Measurements from ENCODE around the gene UBL7.

UBL7 gene

GRCh38 chr15:74460871-74461846 is at the start of gene UBL7:
Gene UBL7 (minus strand): TSS chr15:74461160. CDS start chr15:74458867, 2,293 bp downstream.
- peaks cover 0 to 21% (median 8%) of the 10 kb centered on the region in 4 donors for H3K4me1 ChIP-seq
- no peaks in the 10 kb centered on the region for H3K9me3 ChIP-seq
- H3K27ac ChIP-seq, result peak within 1 kb of the TSS; percentile 78 to 83
- peak; percentile 97 to 98 for DNase-seq
- H3K27me3 ChIP-seq, result no peaks in the 10 kb centered on the region
- H3K4me3 ChIP-seq, result peak within 1 kb of the TSS; percentile 64 to 78
- H3K36me3 ChIP-seq, result peaks cover 3 to 27% (median 17%) of the 10 kb centered on the region in 3 donors
- no peak for TF ChIP-seq CTCF (IDR thresholded peaks at IDR 0.05)
- intact Hi-C loops (cut with DNase I; ENCODE audit: low total_unique reads), result loop anchor here (10.0 kb wide), 1 partner anchor 174 kb away; no protein-coding TSS in a partner anchor

- no peak for TF ChIP-seq CTCF (IDR thresholded peaks at IDR 0.05)
- Histone ChIP-seq H3K27me3 (no peaks in the 10 kb centered on the region), H3K9me3 (no peaks in the 10 kb centered on the region), H3K4me1 (no peaks in the 10 kb centered on the region), H3K4me3 (no peak overlapping the region), H3K36me3 (peaks cover 0 to 8% (median 0%) of the 10 kb centered on the region in 3 donors), H3K27ac (no peak overlapping the region)
- intact Hi-C loops (cut with DNase I; ENCODE audit: low total_unique reads), result no loop called here
- DNase-seq, result peak in 1 of 2 donors; percentile 12
Observed at GRCh38 chr15:74506515-74506840, 45.5 kb upstream of the UBL7 start.

- no peaks in the 10 kb centered on the region for H3K27me3 ChIP-seq
- TF ChIP-seq CTCF (IDR thresholded peaks at IDR 0.05), result no peak
- no peak overlapping the region for H3K4me3 ChIP-seq
- H3K4me1 ChIP-seq, result no peaks in the 10 kb centered on the region
- H3K27ac ChIP-seq, result no peak overlapping the region
- peaks cover 0 to 8% (median 0%) of the 10 kb centered on the region in 3 donors for H3K36me3 ChIP-seq
- peak in 1 of 2 donors; percentile 4 for DNase-seq
- intact Hi-C loops (cut with DNase I; ENCODE audit: low total_unique reads), result no loop called here
- no peaks in the 10 kb centered on the region for H3K9me3 ChIP-seq
Observed at GRCh38 chr15:74505837-74506514, 45.0 kb upstream of the UBL7 start.

GRCh38 chr15:74504836-74505235 is 43.9 kb upstream of the UBL7 start:
- Histone ChIP-seq H3K9me3 (no peaks in the 10 kb centered on the region), H3K4me3 (no peak overlapping the region), H3K4me1 (no peaks in the 10 kb centered on the region), H3K27me3 (no peaks in the 10 kb centered on the region), H3K36me3 (peaks cover 0 to 8% (median 0%) of the 10 kb centered on the region in 3 donors), H3K27ac (no peak overlapping the region)
- TF ChIP-seq CTCF (IDR thresholded peaks at IDR 0.05), result no peak
- intact Hi-C loops (cut with DNase I; ENCODE audit: low total_unique reads), result no loop called here
- peak in 1 of 2 donors; percentile 17 for DNase-seq

GRCh38 chr15:74504418-74504817 is 43.5 kb upstream of the UBL7 start:
- no peak overlapping the region for H3K4me3 ChIP-seq
- H3K9me3 ChIP-seq, result no peaks in the 10 kb centered on the region
- no peak for DNase-seq
- H3K36me3 ChIP-seq, result peaks cover 0 to 8% (median 0%) of the 10 kb centered on the region in 3 donors
- intact Hi-C loops (cut with DNase I; ENCODE audit: low total_unique reads), result no loop called here
- no peak for TF ChIP-seq CTCF (IDR thresholded peaks at IDR 0.05)
- no peaks in the 10 kb centered on the region for H3K27me3 ChIP-seq
- no peak overlapping the region for H3K27ac ChIP-seq
- H3K4me1 ChIP-seq, result no peaks in the 10 kb centered on the region

Measured in tibial artery (tissue), 4 donors.